A549 (cell line): ENCODE measurements around the gene GTF2IRD1. TPM values are rescaled to one million over a fixed set of nuclear protein-coding genes. Genes with fewer than 3 reads are reported as not detected.

Experiments used
- ATAC-seq, 2 experiments: fragments of 200-7000 bp in 1 of 2; fragments of >200 bp in 1 of 2; cut with Nextera tagmentation in 1 of 2; cut with Tn5 transposase in 1 of 2; 3 replicates each; pipeline versions ENCODE4 v1.8.0 to v1.9.1; 2018 to 2020; ENCODE audit warnings: mild to moderate bottlenecking in 1 of 2, moderate library complexity in 1 of 2
- CTCF ChIA-PET: fragments of 300-600 bp; sonication (Branson Sonifier 250); formaldehyde crosslinking; extraction: SDS; loops from one replicate; lab custom pipeline; 2021; ENCODE audit warnings: antibody characterized with exemption, inconsistent platforms; lab: Yijun Ruan, JAX
- POLR2A ChIA-PET: fragments of 350-600 bp; formaldehyde crosslinking; extraction: SDS; loops from one replicate; lab custom pipeline; 2021; ENCODE audit warnings: antibody characterized with exemption, inconsistent platforms; lab: Yijun Ruan, JAX
- DNase-seq, 2 experiments: peaks; one replicate each; pipeline versions ENCODE4 v3.0.0 to v3.0.0-alpha.2; 2011 to 2016; ENCODE audit warnings: low read depth in 1 of 2, low spot score in 1 of 2
- FAIRE-seq: peaks from 2 replicates; lab custom pipeline; 2011; peaks lifted over from hg19 to GRCh38; lab: Jason Lieb, UNC
- H3K27ac ChIP-seq, 2 experiments: fragments of >200 bp; sonication (Bioruptor Twin); formaldehyde crosslinking; 3 replicates each; pipeline ENCODE4 v1.5.1; 2016 to 2017
- H3K4me1 ChIP-seq: fragments of >200 bp; sonication (Bioruptor Twin); formaldehyde crosslinking; 3 replicates; pipeline ENCODE4 v1.6.1; 2016
- H3K4me2 ChIP-seq: fragments of >200 bp; sonication (Bioruptor Twin); formaldehyde crosslinking; 3 replicates; pipeline ENCODE4 v1.6.1; 2016
- H3K4me3 ChIP-seq: fragments of >200 bp; sonication (Bioruptor Twin); formaldehyde crosslinking; 3 replicates; pipeline ENCODE4 v1.5.1; 2016
- H3K9me3 ChIP-seq: fragments of >200 bp; sonication (Bioruptor Twin); formaldehyde crosslinking; 3 replicates; pipeline ENCODE4 v1.6.1; 2016
- CBX2 ChIP-seq: fragments of 200-600 bp; sonication (generic); IDR thresholded peaks from 2 replicates; pipeline ENCODE4 v1.6.1; 2016; ENCODE audit warnings: low read depth, mild to moderate bottlenecking, borderline replicate concordance
- CHD2 ChIP-seq: fragments of 150-350 bp; IDR thresholded peaks from 2 replicates; pipeline ENCODE4 v1.6.1; 2014; ENCODE audit warnings: low read length; ENCODE audit not compliant: partially characterized antibody
- CTCF ChIP-seq: fragments of >200 bp; sonication (Bioruptor Twin); formaldehyde crosslinking; IDR thresholded peaks from 3 replicates; pipeline ENCODE4 v1.5.1; 2016
- EHMT2 ChIP-seq: fragments of 200-600 bp; sonication (generic); IDR thresholded peaks from 2 replicates; pipeline ENCODE4 v1.6.1; 2016; ENCODE audit warnings: antibody characterized with exemption, low read depth, mild to moderate bottlenecking, moderate library complexity
- EP300 ChIP-seq, 2 experiments: fragments of >200 bp; sonication (Bioruptor Twin); formaldehyde crosslinking; IDR thresholded peaks; 2 replicates in 1 of 2; 3 replicates in 1 of 2; pipeline ENCODE4 v1.6.1; 2016 to 2017
- FOSB ChIP-seq: fragments of 250-450 bp; sonication (Bioruptor Pico); IDR thresholded peaks from 2 replicates; pipeline ENCODE4 v1.5.0; 2020; ENCODE audit warnings: mild to moderate bottlenecking, moderate library complexity
- GATA3 ChIP-seq: IDR thresholded peaks from 2 replicates; pipeline ENCODE4 v1.6.1; 2012; ENCODE audit warnings: borderline replicate concordance
- HDAC2 ChIP-seq: fragments of 200-600 bp; sonication (generic); IDR thresholded peaks from 2 replicates; pipeline ENCODE4 v1.6.1; 2016
- HOXA7 ChIP-seq: fragments of 250-450 bp; sonication (Bioruptor Pico); IDR thresholded peaks from 2 replicates; pipeline ENCODE4 v1.5.0; 2020; ENCODE audit warnings: mild to moderate bottlenecking, moderate library complexity
- HOXB13 ChIP-seq: fragments of 250-450 bp; sonication (Bioruptor Pico); IDR thresholded peaks from 2 replicates; pipeline ENCODE4 v1.5.0; 2020; ENCODE audit warnings: low read depth, mild to moderate bottlenecking, moderate library complexity
- HOXB5 ChIP-seq: fragments of 250-450 bp; sonication (Bioruptor Pico); IDR thresholded peaks from 2 replicates; pipeline ENCODE4 v1.5.0; 2020; ENCODE audit warnings: mild to moderate bottlenecking, moderate library complexity
- JUNB ChIP-seq: fragments of >200 bp; sonication (Bioruptor Twin); formaldehyde crosslinking; IDR thresholded peaks from 2 replicates; pipeline ENCODE4 v1.6.1; 2016
- KDM1A ChIP-seq: fragments of 200-600 bp; sonication (generic); IDR thresholded peaks from 2 replicates; pipeline ENCODE4 v1.6.1; 2016; ENCODE audit warnings: low read depth, mild to moderate bottlenecking
- KDM5A ChIP-seq: fragments of 200-600 bp; sonication (generic); IDR thresholded peaks from 2 replicates; pipeline ENCODE4 v1.6.1; 2016; ENCODE audit warnings: antibody characterized with exemption, mild to moderate bottlenecking
- MAFK ChIP-seq: fragments of 450-650 bp; IDR thresholded peaks from 2 replicates; pipeline ENCODE4 v1.6.1; 2014; ENCODE audit not compliant: partially characterized antibody
- NPAS2 ChIP-seq: fragments of 250-450 bp; sonication (Bioruptor Pico); IDR thresholded peaks from 2 replicates; pipeline ENCODE4 v1.8.0; 2022; ENCODE audit warnings: mild to moderate bottlenecking, moderate library complexity, borderline replicate concordance
- PBX3 ChIP-seq: IDR thresholded peaks from 2 replicates; pipeline ENCODE4 v1.6.1; 2012
- PHF8 ChIP-seq: fragments of 200-600 bp; sonication (generic); IDR thresholded peaks from 2 replicates; pipeline ENCODE4 v1.6.1; 2016; ENCODE audit warnings: low read depth, mild to moderate bottlenecking, antibody characterized with exemption, moderate library complexity, borderline replicate concordance
- POLR2AphosphoS2 ChIP-seq: conservative IDR thresholded peaks from 2 replicates; pipeline ENCODE4 v1.6.1; 2012; ENCODE audit warnings: low read length, improper control_type of control experiment, inconsistent platforms
- RAD21 ChIP-seq, 2 experiments: fragments of >200 bp in 1 of 2; sonication (Bioruptor Twin) in 1 of 2; formaldehyde crosslinking in 1 of 2; IDR thresholded peaks in 1 of 2; conservative IDR thresholded peaks in 1 of 2; 2 replicates in 1 of 2; 3 replicates in 1 of 2; pipeline ENCODE4 v1.6.1; 2012 to 2018; ENCODE audit warnings: inconsistent platforms in 1 of 2
- RARB ChIP-seq: fragments of 250-450 bp; sonication (Bioruptor Pico); IDR thresholded peaks from 2 replicates; pipeline ENCODE4 v1.8.0; 2021; ENCODE audit warnings: mild to moderate bottlenecking, moderate library complexity
- SMC3 ChIP-seq: fragments of >200 bp; sonication (Bioruptor Twin); formaldehyde crosslinking; IDR thresholded peaks from 3 replicates; pipeline ENCODE4 v1.6.1; 2018; ENCODE audit warnings: inconsistent platforms
- TFCP2L1 ChIP-seq: fragments of 250-450 bp; sonication (Bioruptor Pico); IDR thresholded peaks from 2 replicates; pipeline ENCODE4 v1.5.0; 2021; ENCODE audit warnings: mild to moderate bottlenecking
- ZNF302 ChIP-seq: fragments of 250-450 bp; sonication (Bioruptor Pico); IDR thresholded peaks from 2 replicates; pipeline ENCODE4 v1.9.0; 2021; ENCODE audit warnings: inconsistent platforms, mild to moderate bottlenecking, moderate library complexity
- ZSCAN20 ChIP-seq: fragments of 250-450 bp; sonication (Bioruptor Pico); IDR thresholded peaks from 2 replicates; pipeline ENCODE4 v1.8.0; 2022; ENCODE audit warnings: mild to moderate bottlenecking, moderate library complexity
- WGBS: methylation state at CpG from one replicate; pipeline ENCODE4 v1.1.6; 2017; ENCODE audit errors: missing lambda C conversion rate; 5-methylcytosine and 5-hydroxymethylcytosine counted together
- polyA plus RNA-seq, 4 experiments: library from polyadenylated mRNA; depleted of rRNA in 3 of 4; stranded (reverse); fragments of >200 nt; fragmentation: RNase III in 1 of 4; extraction: RNeasy Plus Mini Kit Qiagen cat#74134 plus additional on column Dnase treatment in 1 of 4; gene quantifications; 2 replicates in 3 of 4; 3 replicates in 1 of 4; pipeline ENCODE4 v1.2.3, GENCODE V29; 2011 to 2017

GTF2IRD1 gene
- polyA plus RNA-seq, 2 of the 4 experiments (the other 2 are of a cell fraction): 19.9 to 20.5 TPM

GRCh38 chr7:74503943-74504342 is 50.2 kb downstream of the GTF2IRD1 start:
- DNase-seq (no peak), FAIRE-seq (no peak), ATAC-seq (no peak)
- no peak overlapping the region for H3K4me2 ChIP-seq
- no peak overlapping the region for H3K4me3 ChIP-seq
- no peak for TF ChIP-seq KDM1A
- TF ChIP-seq HOXB13 (CRISPR knock-in tag): no peak
- POLR2A ChIA-PET: no interaction called here
- H3K27ac ChIP-seq: no peak overlapping the region
- peaks cover 11% of the 10 kb centered on the region for H3K4me1 ChIP-seq
- no peaks in the 10 kb centered on the region for H3K9me3 ChIP-seq
- 93% methylated on average over 8 of the region's 8 CpGs for WGBS
- CTCF ChIA-PET: interaction anchor here (0.7 to 2.8 kb wide), 4 partner anchors 15 to 86 kb away, joined by 5 to 10 read pairs (median 8); no protein-coding TSS in a partner anchor

- H3K4me1 ChIP-seq: peaks cover 11% of the 10 kb centered on the region
- CTCF ChIA-PET: interaction anchor here (0.6 to 1.5 kb wide), 4 partner anchors 56 to 104 kb away, joined by 3 read pairs; no protein-coding TSS in a partner anchor
- no peaks in the 10 kb centered on the region for H3K9me3 ChIP-seq
- peak; percentile 15 to 22; a peak in 3 of 6 replicates for ATAC-seq
- H3K4me2 ChIP-seq: no peak overlapping the region
- POLR2A ChIA-PET: no interaction called here
- peak overlapping the region in 1 of 2 experiments; percentile 40; a peak in 2 of 6 replicates for H3K27ac ChIP-seq
- no peak for FAIRE-seq
- H3K4me3 ChIP-seq: no peak overlapping the region
- DNase-seq: no peak
- no peak for TF ChIP-seq JUNB
- TF ChIP-seq MAFK: no peak
- TF ChIP-seq TFCP2L1: no peak
- TF ChIP-seq SMC3: no peak
- TF ChIP-seq HOXA7: no peak
- no peak for TF ChIP-seq CTCF
- 87% methylated on average over 15 of the region's 20 CpGs for WGBS
Observed at GRCh38 chr7:74505471-74506324, 52.0 kb downstream of the GTF2IRD1 start.

GRCh38 chr7:74506325-74506724 is 52.6 kb downstream of the GTF2IRD1 start:
- Histone ChIP-seq H3K4me3 (no peak overlapping the region), H3K9me3 (no peaks in the 10 kb centered on the region), H3K4me1 (peaks cover 6% of the 10 kb centered on the region), H3K4me2 (no peak overlapping the region), H3K27ac (peak overlapping the region in 1 of 2 experiments; percentile 8; a peak in 1 of 6 replicates)
- DNase-seq: no peak
- no CpG with 5 or more reads among the region's 3 CpGs for WGBS
- ChIA-PET CTCF (interaction anchor here (0.6 to 1.6 kb wide), 4 partner anchors 12 to 67 kb away, joined by 3 to 7 read pairs (median 3); no protein-coding TSS in a partner anchor), POLR2A (no interaction called here)
- ATAC-seq: peak; percentile 41 to 60
- no peak for TF ChIP-seq NPAS2 (CRISPR knock-in tag)
- no peak for TF ChIP-seq ZSCAN20 (CRISPR knock-in tag)
- TF ChIP-seq HDAC2: no peak
- TF ChIP-seq PHF8: no peak
- no peak for TF ChIP-seq HOXB5 (CRISPR knock-in tag)
- no peak for TF ChIP-seq CTCF
- no peak for TF ChIP-seq CHD2
- TF ChIP-seq EP300 (IDR thresholded peaks at IDR 0.05): no peak
- no peak for TF ChIP-seq RARB
- no peak for TF ChIP-seq FOSB (CRISPR knock-in tag)
- TF ChIP-seq POLR2AphosphoS2: no peak
- no peak for TF ChIP-seq PBX3
- TF ChIP-seq RAD21 (conservative IDR thresholded peaks at IDR 0.05 in 1 of 2, IDR thresholded peaks at IDR 0.05 in 1 of 2): no peak
- no peak for TF ChIP-seq GATA3
- TF ChIP-seq HOXA7: no peak
- TF ChIP-seq CBX2: no peak
- no peak for TF ChIP-seq ZNF302 (CRISPR knock-in tag)
- TF ChIP-seq EHMT2: no peak
- TF ChIP-seq KDM5A: no peak
- no peak for FAIRE-seq
